GM19395 (cell line): ENCODE results near the gene SOWAHA.
A peak's percentile ranks its signal among the peaks of the same experiment; 100 is the strongest.
"Not testable (repeated sequence)": the region's sequence is repeated elsewhere in the genome, so short reads cannot be mapped to it uniquely, and the experiment has no call there.

Experiments
- ATAC-seq: cut with Tn5 transposase; IDR thresholded peaks from one replicate; pipeline ENCODE4 v1.9.1; 2021; ENCODE audit warnings: mild to moderate bottlenecking, moderate library complexity; ENCODE audit not compliant: unreplicated experiment

SOWAHA gene

DNA sequence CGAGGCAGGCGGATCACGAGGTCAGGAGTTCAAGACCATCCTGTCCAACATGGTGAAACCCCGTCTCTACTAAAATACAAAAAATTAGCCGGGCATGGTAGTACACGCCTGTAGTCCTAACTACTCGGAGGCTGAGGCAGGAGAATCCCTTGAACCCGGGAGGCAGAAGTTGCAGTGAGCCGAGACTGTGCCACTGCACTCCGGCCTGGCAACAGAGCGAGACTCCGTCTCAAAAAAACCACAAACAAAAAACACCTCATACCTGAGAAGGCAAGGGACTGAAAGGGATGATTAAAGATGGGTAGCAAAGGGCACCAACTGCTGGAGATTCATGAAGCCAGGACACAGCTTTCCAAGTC, 6.3 kb upstream of the SOWAHA start:
- ATAC-seq, result not testable (repeated sequence)

GRCh38 chr5:132807163-132807838, 5.8 kb upstream of the SOWAHA start:
- no peak for ATAC-seq

- ATAC-seq, result no peak
These were observed 4.7 kb upstream of the SOWAHA start for GRCh38 chr5:132808448-132808847.

DNA sequence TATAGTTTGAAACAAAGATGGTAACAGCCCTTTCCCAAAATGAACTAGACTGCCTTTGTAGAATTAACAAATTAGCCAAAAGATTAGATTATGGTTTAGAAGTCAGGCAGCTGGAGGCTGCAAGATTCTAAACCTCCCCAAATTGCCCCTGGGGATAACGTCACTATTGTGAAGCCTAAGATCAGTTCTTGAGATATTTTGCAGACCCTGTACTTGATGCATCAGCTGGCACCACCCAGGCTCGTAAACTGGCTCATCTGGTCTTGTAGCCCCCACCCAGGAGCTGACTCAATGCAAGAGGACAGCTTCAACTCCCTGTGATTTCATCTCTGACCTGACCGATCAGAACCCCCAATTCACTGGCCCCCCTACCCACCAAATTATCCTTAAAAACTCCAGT, 4.2 kb upstream of the SOWAHA start:
- no peak for ATAC-seq

- no peak for ATAC-seq
These were observed 2.5 kb upstream of the SOWAHA start for GRCh38 chr5:132810605-132811004.

DNA sequence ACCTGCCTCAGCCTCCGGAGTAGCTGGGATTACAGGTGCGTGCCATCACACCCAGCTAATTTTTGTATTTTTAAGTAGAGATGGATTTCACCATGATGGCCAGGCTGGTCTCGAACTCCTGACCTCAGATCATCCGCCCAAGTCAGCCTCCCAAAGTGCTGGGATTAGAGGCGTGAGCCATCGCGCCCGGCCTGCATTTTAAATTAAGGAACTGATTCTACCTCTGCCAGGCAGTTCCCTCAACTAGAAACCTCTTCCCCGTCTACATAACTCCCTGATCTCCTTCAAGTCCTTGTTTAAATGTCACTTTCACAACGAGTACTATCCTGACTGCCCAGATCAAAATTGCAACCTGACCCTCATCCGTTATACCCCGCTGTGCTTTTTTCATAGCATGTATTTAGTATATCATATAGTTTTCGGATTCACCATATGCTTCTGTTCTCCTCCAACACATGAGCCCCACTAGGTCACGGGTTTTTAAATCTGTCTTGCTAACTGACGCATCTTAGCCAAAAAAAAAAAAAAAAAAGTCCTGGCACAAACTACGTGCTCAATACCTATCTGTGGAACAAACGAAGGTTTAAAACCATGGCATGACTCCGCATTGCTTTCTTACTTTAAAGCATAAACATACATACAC, 858 bp upstream of the SOWAHA start:
- no peak for ATAC-seq

- ATAC-seq, result no peak
These were observed 749 bp downstream of the SOWAHA start for GRCh38 chr5:132813599-132814502.

DNA sequence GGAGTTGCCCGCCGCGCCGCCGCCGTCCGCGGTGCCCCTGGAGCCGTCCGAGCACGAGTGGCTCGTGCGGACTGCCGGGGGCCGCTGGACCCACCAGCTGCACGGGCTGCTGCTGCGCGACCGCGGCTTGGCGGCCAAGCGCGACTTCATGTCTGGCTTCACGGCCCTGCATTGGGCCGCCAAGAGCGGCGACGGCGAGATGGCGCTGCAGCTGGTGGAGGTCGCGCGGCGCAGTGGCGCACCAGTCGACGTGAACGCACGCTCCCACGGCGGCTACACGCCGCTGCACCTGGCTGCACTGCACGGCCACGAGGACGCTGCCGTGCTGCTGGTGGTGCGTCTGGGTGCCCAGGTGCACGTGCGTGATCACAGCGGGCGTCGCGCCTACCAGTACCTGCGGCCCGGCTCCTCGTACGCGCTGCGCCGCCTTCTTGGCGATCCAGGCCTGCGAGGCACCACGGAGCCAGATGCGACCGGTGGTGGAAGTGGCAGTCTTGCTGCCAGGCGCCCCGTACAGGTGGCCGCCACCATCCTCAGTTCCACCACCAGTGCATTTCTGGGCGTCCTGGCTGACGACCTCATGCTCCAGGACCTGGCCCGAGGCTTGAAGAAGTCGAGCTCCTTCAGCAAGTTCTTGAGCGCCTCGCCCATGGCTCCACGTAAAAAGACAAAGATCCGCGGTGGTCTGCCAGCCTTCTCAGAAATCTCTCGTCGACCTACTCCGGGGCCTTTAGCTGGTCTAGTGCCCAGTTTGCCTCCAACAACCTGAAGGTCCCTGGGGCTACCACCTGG, 1.6 kb downstream of the SOWAHA start:
- ATAC-seq, result no peak

DNA sequence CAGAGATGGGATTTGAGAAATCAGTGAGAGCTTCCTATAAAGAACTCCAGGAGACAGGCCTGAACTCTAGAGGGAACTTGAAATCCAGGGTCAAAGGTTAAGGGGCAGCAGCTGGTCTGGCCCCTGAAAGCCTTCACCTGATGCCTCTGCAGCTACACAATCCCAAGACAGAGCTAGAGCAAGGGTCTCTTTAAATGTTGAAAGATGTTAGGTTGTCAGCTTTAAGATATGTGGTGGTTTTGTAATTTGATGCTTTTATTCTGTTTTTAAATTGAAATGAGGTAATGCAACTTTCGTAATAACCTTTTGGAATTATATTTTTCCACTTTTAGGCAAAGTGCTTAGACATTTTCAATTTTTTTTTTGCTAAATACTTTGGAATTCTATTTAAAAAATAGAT, 2.4 kb downstream of the SOWAHA start:
- no peak for ATAC-seq

- ATAC-seq, result no peak
These were observed 3.0 kb downstream of the SOWAHA start for GRCh38 chr5:132816083-132816482.

- no peak for ATAC-seq
These were observed 3.5 kb downstream of the SOWAHA start for GRCh38 chr5:132816554-132816953.

- ATAC-seq, result no peak
These were observed 3.9 kb downstream of the SOWAHA start for GRCh38 chr5:132817011-132817410.

DNA sequence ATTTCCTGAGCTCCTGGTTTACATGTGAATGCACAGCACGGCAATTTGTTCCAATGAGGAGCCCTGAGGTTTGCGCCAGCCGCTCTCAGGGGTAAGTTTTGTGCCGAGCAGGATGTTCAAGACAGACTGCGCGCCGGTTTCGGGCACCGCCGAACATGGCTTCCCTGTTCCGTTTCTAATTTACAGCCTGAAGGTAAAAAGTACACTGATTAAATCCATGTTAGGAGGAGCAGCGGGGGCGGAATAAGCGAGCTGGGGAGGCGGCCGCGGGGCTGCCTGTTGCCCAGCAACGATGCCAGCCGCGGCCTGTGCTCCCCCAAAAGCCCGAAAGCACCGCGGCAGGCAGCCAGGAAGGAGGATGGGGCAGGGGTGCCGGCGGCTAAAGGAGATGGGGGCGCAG, 6.4 kb downstream of the SOWAHA start:
- no peak for ATAC-seq

DNA sequence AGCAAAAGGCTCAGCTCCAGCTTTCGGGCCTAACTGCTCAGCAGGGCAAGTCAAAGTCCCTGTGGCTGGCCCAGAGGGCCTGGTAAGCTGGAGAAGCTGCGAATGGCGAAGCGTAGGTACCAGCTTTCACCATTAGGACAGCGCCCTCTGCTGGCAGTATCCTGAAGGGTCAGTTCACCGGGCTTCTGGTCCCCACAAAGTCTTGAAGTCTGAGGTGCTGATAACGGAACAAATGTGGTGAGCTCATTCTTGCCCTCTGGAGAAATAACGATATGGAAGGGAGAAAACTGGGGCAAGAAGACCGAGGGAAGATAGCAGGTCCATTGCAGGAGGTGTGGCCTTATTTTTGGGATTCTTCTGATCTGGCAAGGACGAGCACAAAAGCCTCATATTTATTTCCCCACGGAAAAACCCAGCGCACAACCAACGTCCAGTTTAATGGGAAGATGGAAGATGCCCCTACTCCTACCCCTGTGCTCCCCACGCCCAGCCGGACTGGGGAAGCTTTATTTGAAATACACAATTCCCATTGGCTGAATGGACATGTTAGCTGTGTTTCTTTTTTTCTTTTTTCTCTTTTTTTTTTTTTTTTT, 7.2 kb downstream of the SOWAHA start:
- ATAC-seq, result peak; percentile 88

- ATAC-seq, result no peak
These were observed 8.2 kb downstream of the SOWAHA start for GRCh38 chr5:132821350-132821749.

DNA sequence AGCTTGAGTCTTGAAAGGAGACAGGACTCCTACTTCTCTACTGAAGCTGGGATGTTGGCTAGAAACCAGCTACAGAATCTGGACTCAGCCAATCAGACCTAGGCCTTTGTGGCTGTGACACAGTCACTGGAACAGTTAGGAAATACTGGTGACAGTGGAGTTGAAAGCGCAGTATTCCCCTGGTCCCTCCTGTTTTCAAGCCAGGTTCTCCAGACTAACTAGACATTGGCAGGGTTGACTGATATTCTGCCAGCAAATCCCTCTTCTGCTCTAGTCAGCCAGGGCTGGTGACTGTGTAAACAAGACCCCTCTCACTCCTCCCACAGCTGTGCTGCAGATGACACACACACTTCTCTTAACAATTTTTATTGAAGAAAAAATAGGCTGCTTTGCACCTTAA, 8.7 kb downstream of the SOWAHA start:
- ATAC-seq, result no peak

GRCh38 chr5:132822650-132823480, 9.8 kb downstream of the SOWAHA start:
- no peak for ATAC-seq

GRCh38 chr5:132823481-132824050, 10.5 kb downstream of the SOWAHA start:
- ATAC-seq, result no peak

- ATAC-seq, result no peak
These were observed 11.3 kb downstream of the SOWAHA start for GRCh38 chr5:132824426-132824825.
